Measurements from ENCODE around the gene PAOX.

The PAOX gene

DNA sequence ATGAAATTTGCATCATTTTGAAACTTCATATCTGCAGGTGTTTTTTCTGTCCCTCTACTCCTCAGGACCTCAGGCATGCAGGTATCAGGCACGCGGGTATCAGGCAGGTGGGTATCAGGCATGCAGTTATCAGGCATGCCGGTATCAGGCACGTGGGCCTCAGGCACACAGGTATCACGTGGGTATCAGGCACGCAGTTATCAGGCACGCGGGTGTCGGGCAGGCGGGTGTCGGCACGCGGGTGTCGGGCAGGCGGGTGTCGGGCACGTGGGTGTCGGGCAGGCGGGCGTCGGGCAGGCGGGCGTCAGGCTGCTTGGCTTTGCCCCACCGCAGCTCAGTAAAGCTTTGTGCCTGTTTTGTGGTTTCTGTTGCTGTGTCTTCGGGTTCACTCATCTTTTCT is 36.7 kb downstream of the PAOX start:
- H3K27ac ChIP-seq, result no peak overlapping the region
- TF ChIP-seq, protein P1, sequence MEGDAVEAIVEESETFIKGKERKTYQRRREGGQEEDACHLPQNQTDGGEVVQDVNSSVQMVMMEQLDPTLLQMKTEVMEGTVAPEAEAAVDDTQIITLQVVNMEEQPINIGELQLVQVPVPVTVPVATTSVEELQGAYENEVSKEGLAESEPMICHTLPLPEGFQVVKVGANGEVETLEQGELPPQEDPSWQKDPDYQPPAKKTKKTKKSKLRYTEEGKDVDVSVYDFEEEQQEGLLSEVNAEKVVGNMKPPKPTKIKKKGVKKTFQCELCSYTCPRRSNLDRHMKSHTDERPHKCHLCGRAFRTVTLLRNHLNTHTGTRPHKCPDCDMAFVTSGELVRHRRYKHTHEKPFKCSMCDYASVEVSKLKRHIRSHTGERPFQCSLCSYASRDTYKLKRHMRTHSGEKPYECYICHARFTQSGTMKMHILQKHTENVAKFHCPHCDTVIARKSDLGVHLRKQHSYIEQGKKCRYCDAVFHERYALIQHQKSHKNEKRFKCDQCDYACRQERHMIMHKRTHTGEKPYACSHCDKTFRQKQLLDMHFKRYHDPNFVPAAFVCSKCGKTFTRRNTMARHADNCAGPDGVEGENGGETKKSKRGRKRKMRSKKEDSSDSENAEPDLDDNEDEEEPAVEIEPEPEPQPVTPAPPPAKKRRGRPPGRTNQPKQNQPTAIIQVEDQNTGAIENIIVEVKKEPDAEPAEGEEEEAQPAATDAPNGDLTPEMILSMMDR (IDR thresholded peaks at IDR 0.05), result no peak
- no peak for TF ChIP-seq ZFX (IDR thresholded peaks at IDR 0.05; ENCODE audit: borderline replicate concordance)

DNA sequence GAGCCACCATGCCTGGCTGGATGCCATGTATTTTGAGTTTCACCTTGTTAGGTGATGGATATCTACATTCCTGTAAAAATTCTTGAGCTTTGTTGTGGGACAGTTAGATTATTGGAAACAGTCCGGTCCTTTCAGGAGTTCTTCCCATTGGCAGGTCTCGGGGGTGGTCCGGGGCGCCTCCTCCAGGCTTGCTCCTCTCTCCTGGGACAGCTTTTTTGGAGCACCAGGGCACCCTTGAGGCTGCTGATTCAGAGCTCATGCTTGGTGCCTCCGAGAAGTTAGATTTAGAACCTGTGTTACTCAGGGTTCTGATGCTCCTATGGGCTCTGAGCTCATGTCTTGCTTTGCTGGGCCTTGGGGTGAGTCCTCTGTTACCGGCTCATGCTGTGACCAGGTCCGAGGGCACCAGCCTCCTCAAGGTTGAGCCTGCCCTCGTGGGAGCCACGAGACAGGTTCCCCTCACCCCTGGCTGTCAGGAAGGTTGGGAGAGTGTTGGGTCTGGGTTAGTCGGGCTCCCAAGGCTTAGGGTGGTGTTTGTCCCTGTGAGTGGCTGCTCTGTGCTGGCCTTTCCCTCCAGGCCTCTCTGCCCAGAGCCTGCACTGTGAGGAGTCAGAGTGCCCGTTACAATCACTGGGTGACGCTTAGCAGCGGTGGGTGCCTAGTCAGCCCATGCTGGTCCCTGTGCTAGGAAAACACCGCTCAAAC is 39.4 kb downstream of the PAOX start:
- H3K27ac ChIP-seq, result no peak overlapping the region
- TF ChIP-seq, protein P1 (IDR thresholded peaks at IDR 0.05), result no peak
- TF ChIP-seq ZFX (IDR thresholded peaks at IDR 0.05; ENCODE audit: borderline replicate concordance), result no peak

DNA sequence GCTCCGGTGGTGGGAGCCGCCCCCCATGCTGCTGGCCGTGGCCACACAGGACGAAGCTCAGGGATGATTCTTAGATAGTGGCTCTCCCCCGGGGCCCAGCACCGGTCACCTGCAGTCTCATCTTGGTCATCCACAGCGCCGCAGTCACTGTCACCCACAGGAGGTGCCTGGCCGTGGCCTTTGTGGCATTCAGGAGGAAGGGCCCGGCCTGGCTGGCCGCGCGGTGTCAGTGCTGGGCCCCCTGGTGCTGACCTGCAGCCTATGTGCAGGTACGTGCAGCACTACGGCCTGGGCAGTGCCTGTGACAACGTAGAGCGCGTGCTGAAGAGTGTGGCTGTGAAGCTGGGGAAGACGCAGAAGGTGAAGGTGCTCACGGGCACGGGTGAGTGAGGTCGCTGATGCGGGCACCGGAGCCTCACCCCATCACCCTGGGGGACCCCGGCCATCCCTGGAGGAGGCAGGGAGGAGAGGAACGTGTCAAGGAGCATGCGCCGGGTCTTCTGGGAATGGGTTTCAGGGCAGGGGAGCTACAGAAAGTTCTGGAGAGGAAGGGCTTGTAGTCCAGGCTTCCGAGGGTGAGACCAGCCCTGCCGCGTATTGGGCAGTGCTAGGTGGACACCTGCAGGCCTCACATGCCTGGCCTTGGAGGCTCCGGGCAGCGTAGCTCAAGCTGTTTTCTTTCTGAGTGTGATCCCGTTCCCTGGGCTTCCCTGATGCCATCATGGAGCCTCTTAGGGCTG is 40.3 kb downstream of the PAOX start:
- no peak for TF ChIP-seq ZFX (IDR thresholded peaks at IDR 0.05; ENCODE audit: borderline replicate concordance)
- TF ChIP-seq, protein P1 (IDR thresholded peaks at IDR 0.05), result no peak

DNA sequence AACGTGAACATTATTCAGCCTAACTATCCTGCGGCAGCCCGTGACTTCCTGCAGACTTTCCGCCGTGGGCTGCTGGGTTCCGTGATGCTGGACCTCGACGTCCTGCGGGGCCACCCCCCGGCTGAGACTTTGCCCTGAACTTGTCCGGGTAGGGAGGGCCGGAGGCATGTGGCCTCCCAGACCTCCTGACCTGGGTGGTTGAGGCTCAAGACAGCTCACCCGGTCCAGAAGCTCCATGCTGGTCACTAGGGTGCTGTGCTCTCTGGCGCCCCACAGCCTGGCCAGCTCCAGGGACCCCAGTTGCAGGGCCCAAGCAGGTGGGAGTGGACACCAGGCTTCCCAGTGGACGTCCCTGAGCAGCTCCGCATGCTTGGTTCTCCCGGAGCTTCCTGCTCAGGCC is 41.0 kb downstream of the PAOX start:
- H3K27ac ChIP-seq, result no peak overlapping the region
- TF ChIP-seq ZFX (IDR thresholded peaks at IDR 0.05; ENCODE audit: borderline replicate concordance), result no peak
- TF ChIP-seq, protein P1 (IDR thresholded peaks at IDR 0.05), result no peak

More for the DNA sequence above, 40.3 kb downstream of the PAOX start:
- no peak overlapping the region for H3K27ac ChIP-seq

DNA sequence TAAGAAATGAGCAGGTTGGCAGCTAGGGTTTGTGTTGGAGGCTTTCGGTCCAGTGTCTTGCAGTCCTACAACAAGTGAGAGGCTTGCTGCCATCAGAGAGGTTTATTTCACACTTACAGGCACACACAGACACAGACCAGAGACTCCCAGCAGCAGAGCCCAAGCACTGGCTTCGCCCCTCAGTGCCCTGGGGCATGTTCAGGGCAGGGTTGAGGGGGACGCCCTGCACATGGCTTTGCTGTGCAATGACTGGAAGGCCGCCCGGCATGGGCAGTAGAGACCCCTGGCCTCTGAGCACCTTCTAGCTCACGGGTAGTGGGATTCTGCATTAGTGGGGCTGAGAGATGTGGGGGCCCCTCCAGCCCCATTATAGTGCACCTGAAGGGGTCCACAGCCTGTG is 41.5 kb downstream of the PAOX start:
- H3K27ac ChIP-seq, result no peak overlapping the region
- no peak for TF ChIP-seq ZFX (IDR thresholded peaks at IDR 0.05; ENCODE audit: borderline replicate concordance)
- TF ChIP-seq, protein P1 (IDR thresholded peaks at IDR 0.05), result no peak

DNA sequence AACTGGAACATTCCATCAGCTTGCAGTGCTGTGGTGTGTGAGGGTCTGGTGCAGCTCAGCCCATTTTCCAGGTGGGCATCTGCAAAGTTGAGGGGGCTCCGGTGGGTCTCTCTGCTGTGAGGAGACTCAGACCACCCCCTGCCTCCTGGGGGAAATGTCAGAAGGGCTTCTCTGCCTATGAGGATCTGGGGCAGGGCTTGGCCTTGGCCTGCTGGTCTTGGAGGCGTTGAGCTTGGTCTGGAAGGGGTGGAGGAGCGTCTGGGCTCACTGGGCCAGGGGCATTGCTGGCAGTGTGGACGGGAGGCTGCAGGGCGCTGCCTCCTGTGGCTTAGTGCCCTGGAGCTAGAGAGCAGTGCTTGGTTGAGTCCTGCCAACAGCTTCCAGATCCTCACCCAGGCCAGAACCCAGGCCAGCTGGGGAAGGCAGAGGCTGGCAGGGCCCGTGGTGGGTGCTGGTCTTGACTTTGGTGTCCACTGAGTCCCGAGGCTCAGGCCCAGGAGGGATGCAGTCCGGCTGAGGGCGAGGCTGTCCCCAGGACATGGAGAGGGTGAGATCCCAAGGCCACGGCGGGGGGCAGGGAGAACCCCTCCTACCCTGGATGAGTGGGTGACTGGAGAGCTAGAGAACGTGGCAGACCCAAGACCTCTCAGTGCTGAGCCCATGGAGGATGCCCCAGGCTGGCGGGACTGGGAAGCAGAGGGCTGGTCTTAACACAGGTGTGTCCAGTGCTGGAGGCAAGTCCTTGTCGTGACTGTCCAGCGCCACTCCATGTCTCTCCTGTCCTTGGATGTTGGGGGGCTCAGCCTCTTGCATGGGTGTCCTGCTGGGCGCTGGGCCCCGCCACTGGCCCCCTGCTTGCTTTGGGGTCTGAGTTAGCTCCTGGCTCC is 42.5 kb downstream of the PAOX start:
- no peak for TF ChIP-seq ZFX (IDR thresholded peaks at IDR 0.05; ENCODE audit: borderline replicate concordance)
- TF ChIP-seq, protein P1 (IDR thresholded peaks at IDR 0.05), result no peak
- H3K27ac ChIP-seq, result no peak overlapping the region

All from 22Rv1 (cell line).